SK-N-MC (cell line): ENCODE data around the gene ELOVL3.
"Not testable (repeated sequence)": the region's sequence is repeated elsewhere in the genome, so short reads cannot be mapped to it uniquely, and the experiment has no call there.

Experiments used
- DNase-seq: peaks from one replicate; pipeline ENCODE4 v3.0.0-alpha.2; 2011; ENCODE audit warnings: low read depth, low spot score
- H3K27ac ChIP-seq: fragments of 200-600 bp; sonication (generic); 2 replicates; pipeline ENCODE4 v1.5.1; 2016; ENCODE audit warnings: mixed run types
- H3K36me3 ChIP-seq: fragments of 200-600 bp; sonication (generic); 2 replicates; pipeline ENCODE4 v1.6.1; 2017; ENCODE audit warnings: antibody characterized with exemption, low read length, mixed read lengths; ENCODE audit not compliant: insufficient read depth
- H3K4me3 ChIP-seq: fragments of 200-600 bp; sonication (generic); 2 replicates; pipeline ENCODE4 v1.5.1; 2016
- H3K9ac ChIP-seq: fragments of 200-600 bp; sonication (generic); 2 replicates; pipeline ENCODE4 v1.8.0; 2017; ENCODE audit warnings: mixed run types, mixed read lengths; ENCODE audit not compliant: insufficient read length
- H3K9me3 ChIP-seq: fragments of 200-600 bp; sonication (generic); 2 replicates; pipeline ENCODE4 v1.6.1; 2017; ENCODE audit warnings: low read depth, mild to moderate bottlenecking, antibody characterized with exemption, low read length, moderate library complexity, mixed read lengths
- EZH2 ChIP-seq: fragments of 200-600 bp; sonication (generic); IDR thresholded peaks from one replicate; pipeline ENCODE4 v1.6.1; 2017; ENCODE audit warnings: antibody characterized with exemption
- FOXP2 ChIP-seq: optimal IDR thresholded peaks from 2 replicates; pipeline ENCODE3; 2011; ENCODE audit warnings: mild to moderate bottlenecking, moderate library complexity; ENCODE audit not compliant: insufficient read depth; ENCODE audit errors: extremely low read length, control extremely low read depth
- POLR2AphosphoS5 ChIP-seq: IDR thresholded peaks from 2 replicates; pipeline ENCODE4 v1.6.1; 2012; ENCODE audit warnings: mild to moderate bottlenecking, low read depth, low read length, borderline replicate concordance

The ELOVL3 gene

GRCh38 chr10:102195296-102195870 lies 30.7 kb upstream of the ELOVL3 start:
- H3K9me3 ChIP-seq = no peaks in the 10 kb centered on the region
- H3K9ac ChIP-seq = no peak overlapping the region
- no peak for TF ChIP-seq POLR2AphosphoS5
- TF ChIP-seq FOXP2 = no peak
- no peaks in the 10 kb centered on the region for H3K36me3 ChIP-seq
- no peak overlapping the region for H3K4me3 ChIP-seq
- no peak for DNase-seq
- no peak overlapping the region for H3K27ac ChIP-seq

GRCh38 chr10:102196893-102197292 lies 29.2 kb upstream of the ELOVL3 start:
- H3K4me3 ChIP-seq = no peak overlapping the region
- TF ChIP-seq EZH2 = no peak
- no peak overlapping the region for H3K27ac ChIP-seq
- no peak overlapping the region for H3K9ac ChIP-seq
- no peaks in the 10 kb centered on the region for H3K36me3 ChIP-seq
- DNase-seq = no peak
- no peaks in the 10 kb centered on the region for H3K9me3 ChIP-seq

- Histone ChIP-seq H3K9me3 (no peaks in the 10 kb centered on the region), H3K27ac (no peak overlapping the region), H3K9ac (no peak overlapping the region), H3K36me3 (no peaks in the 10 kb centered on the region), H3K4me3 (no peak overlapping the region)
- no peak for TF ChIP-seq EZH2
- no peak for DNase-seq
Measured at GRCh38 chr10:102198027-102198426, 28.1 kb upstream of the ELOVL3 start.

DNA sequence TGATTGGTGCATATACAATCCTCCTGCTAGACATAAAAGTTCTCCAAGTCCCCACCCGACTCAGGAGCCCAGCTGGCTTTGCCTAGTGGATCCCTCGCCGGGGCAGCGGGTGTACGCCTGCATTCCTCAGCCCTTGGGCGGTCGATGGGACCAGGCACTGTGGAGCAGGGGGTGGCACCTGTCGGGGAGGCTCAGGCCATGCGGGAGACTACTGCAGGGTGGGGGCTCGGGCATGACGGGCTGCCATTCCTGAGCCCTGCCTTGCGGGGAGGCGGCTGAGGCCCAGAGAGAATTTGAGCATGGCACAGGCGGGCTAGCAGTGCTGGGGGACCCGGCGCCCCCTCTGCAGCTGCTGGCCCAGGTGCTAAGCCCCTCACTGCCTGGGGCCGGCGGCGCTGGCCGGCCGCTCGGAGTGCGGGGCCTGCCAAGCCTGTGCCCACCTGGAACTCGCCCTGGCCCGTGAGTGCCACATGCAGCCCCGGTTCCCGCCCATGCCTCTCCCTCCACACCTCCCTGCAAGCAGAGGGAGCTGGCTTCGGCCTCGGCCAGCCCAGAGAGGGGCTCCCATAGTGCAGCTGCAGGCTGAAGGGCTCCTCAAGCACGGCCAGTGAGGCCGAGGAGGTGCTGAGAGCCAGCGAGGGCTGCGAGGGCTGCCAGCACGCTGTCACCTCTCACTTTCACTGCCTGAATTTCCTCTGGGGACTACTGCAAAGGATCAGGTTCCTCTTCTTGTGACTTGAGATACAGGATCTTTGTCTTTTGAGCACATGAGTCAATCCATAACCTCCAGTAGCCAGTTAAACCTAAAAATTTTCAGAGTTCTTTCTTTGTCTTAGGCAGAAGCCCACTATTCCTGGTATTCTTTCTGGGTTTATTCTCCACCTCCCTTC lies 25.1 kb upstream of the ELOVL3 start:
- TF ChIP-seq POLR2AphosphoS5 = no peak
- TF ChIP-seq FOXP2 = no peak
- TF ChIP-seq EZH2 = no peak
- Histone ChIP-seq H3K9ac (no peak overlapping the region), H3K9me3 (no peaks in the 10 kb centered on the region), H3K4me3 (no peak overlapping the region), H3K36me3 (no peaks in the 10 kb centered on the region), H3K27ac (no peak overlapping the region)
- DNase-seq = no peak

DNA sequence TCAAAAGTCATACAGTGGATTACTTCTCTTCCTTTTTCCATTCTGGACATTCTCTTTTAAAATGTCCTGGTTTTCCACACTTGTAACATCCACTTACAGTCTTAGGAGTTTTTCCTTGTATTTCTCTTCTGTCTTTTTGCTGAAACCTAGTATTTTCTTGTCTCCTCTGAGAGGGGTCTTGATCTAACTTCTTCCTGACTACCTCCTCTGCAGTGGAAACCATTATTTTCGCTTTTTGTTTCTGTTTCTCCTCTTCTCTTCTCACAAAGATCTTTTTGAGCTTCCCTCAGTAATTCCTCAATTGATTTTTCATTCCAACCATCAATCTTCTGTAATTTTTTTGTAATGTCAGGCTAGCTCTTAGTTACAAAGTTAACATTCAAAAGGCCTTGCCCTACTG lies 23.7 kb upstream of the ELOVL3 start:
- no peak for DNase-seq
- H3K9ac ChIP-seq = no peak overlapping the region
- H3K9me3 ChIP-seq = no peaks in the 10 kb centered on the region
- TF ChIP-seq EZH2 (no peak), POLR2AphosphoS5 (no peak), FOXP2 (no peak)
- H3K36me3 ChIP-seq = no peaks in the 10 kb centered on the region
- no peak overlapping the region for H3K4me3 ChIP-seq
- no peak overlapping the region for H3K27ac ChIP-seq

GRCh38 chr10:102208311-102209035 lies 17.6 kb upstream of the ELOVL3 start:
- no peak for DNase-seq
- Histone ChIP-seq H3K9ac (no peak overlapping the region), H3K9me3 (no peaks in the 10 kb centered on the region), H3K36me3 (no peaks in the 10 kb centered on the region), H3K4me3 (no peak overlapping the region), H3K27ac (no peak overlapping the region)
- TF ChIP-seq POLR2AphosphoS5 = no peak

DNA sequence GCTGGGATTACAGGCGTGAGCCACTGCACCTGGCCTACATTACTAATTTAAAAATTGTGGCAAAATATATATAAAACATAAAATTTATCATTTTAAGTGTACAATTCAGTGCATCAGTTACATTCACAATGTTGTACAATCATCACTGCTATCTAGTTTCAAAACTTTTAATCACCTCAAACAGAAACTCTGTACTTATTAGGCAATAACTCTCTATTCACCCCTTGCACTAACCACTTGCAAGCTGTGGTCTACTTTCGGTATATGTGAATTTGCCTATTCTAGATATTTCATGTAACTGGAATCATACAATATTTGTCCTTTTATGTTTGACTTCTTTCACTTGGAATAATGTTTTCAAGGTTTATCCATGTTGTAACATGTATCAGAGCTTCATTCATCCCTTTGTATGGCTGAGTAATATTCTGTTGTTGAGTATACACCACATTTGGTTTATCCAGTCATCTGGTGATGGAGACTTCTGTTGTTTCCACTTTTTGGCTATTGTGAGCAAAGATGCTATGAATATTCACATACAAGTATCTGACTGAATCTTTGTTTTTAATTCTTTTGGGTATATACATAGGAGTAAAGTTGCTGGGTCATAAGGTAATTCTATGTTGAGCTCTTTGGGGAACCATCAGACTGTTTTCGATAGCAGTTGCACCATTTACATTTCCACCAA lies 14.3 kb upstream of the ELOVL3 start:
- DNase-seq = no peak
- Histone ChIP-seq H3K9ac (no peak overlapping the region), H3K9me3 (no peaks in the 10 kb centered on the region), H3K27ac (no peak overlapping the region), H3K4me3 (no peak overlapping the region), H3K36me3 (no peaks in the 10 kb centered on the region)
- TF ChIP-seq EZH2 = no peak
- TF ChIP-seq FOXP2 = no peak
- no peak for TF ChIP-seq POLR2AphosphoS5

DNA sequence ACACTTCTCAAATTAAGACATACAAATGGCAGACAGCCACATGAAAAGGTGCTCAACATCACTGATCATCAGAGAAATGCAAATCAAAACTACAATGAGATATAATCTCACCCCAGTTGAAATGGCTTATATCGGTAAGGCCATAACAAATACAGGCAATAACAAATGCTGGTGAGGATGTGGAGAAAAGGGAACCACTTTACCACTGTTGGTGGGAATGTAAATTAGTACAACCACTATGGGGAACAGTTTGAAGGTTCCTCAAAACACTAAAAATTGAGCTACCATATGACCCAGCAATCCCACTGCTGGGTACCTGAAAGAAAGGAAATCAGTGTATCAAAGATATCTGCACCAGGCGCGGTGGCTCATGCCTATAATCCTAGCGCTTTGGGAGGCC lies 12.5 kb upstream of the ELOVL3 start:
- not testable (repeated sequence) for H3K27ac ChIP-seq, H3K9ac ChIP-seq, H3K36me3 ChIP-seq, H3K4me3 ChIP-seq, DNase-seq, H3K9me3 ChIP-seq

DNA sequence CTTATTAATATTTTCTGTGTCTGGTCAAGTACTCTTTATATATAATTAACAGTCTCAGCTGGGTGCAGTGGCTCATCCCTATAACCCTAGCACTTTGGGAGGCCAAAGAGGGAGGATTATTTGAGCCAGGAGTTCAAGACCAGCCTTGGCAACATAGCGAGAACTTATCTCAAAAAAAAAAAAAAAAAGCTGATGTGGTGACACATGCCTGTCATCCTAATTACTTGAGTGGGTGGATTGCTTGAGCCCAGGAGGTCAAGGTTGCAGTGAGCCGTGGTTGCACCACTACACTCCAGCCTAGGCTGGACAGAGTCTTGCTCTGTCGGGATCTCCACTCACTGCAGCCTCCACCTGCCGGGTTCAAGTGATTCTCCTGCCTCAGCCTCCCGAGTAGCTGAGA lies 6.7 kb upstream of the ELOVL3 start:
- Histone ChIP-seq H3K4me3 (no peak overlapping the region), H3K36me3 (no peaks in the 10 kb centered on the region), H3K27ac (no peak overlapping the region), H3K9ac (no peak overlapping the region), H3K9me3 (no peaks in the 10 kb centered on the region)
- DNase-seq = no peak
- TF ChIP-seq EZH2 (no peak), FOXP2 (no peak), POLR2AphosphoS5 (no peak)
